K562 (cell line): ENCODE measurements around the gene MECR.

ENCODE experiments used
- BRD9 ChIP-seq: fragments of 450-650 bp; IDR thresholded peaks from 2 replicates; pipeline ENCODE4 v1.6.1; 2018; ENCODE audit warnings: low read depth; ENCODE audit not compliant: partially characterized antibody
- CC2D1A ChIP-seq: fragments of 450-650 bp; IDR thresholded peaks from 2 replicates; pipeline ENCODE4 v1.6.1; 2017; ENCODE audit warnings: mild to moderate bottlenecking
- E2F3 ChIP-seq: fragments of 250-450 bp; sonication (Bioruptor Pico); IDR thresholded peaks from 2 replicates; pipeline ENCODE4 v1.4.0; 2020; ENCODE audit warnings: mild to moderate bottlenecking
- FOXA3 ChIP-seq, 2 experiments: fragments of 450-650 bp in 1 of 2; sonication (generic) in 1 of 2; formaldehyde crosslinking; IDR thresholded peaks in 1 of 2; conservative IDR thresholded peaks in 1 of 2; 2 replicates each; pipeline versions ENCODE4 v1.4.0 to v1.8.0; 2020 to 2022; ENCODE audit warnings: mild to moderate bottlenecking in 2 of 2, missing genetic modification reagents in 1 of 2
- MAFK ChIP-seq: IDR thresholded peaks from 2 replicates; pipeline ENCODE4 v1.6.1; 2011; ENCODE audit warnings: low read length, improper control_type of control experiment
- MBD1 ChIP-seq: fragments of 250-450 bp; sonication (Bioruptor Pico); IDR thresholded peaks from 2 replicates; pipeline ENCODE4 v1.8.0; 2022; ENCODE audit warnings: inconsistent platforms
- MXI1 ChIP-seq: IDR thresholded peaks from 2 replicates; pipeline ENCODE4 v1.6.1; 2011; ENCODE audit warnings: low read depth, mild to moderate bottlenecking, improper control_type of control experiment, low read length
- POLR2A ChIP-seq: fragments of 450-650 bp; conservative IDR thresholded peaks from 2 replicates; pipeline ENCODE4 v1.6.1; 2016
- RCOR1 ChIP-seq, 2 experiments: IDR thresholded peaks; 2 replicates each; pipeline ENCODE4 v1.6.1; 2012; ENCODE audit warnings: low read depth in 2 of 2, low read length in 2 of 2, borderline replicate concordance in 1 of 2, improper control_type of control experiment in 1 of 2
- YY1 ChIP-seq, 3 experiments: IDR thresholded peaks; 2 replicates each; pipeline ENCODE4 v1.6.1; 2011; ENCODE audit warnings: low read length in 2 of 3, mild to moderate bottlenecking in 2 of 3, moderate library complexity in 2 of 3, borderline replicate concordance in 1 of 3, control low read depth in 1 of 3, low read depth in 1 of 3; ENCODE audit not compliant: insufficient read depth in 3 of 3, insufficient replicate concordance in 2 of 3, control insufficient read depth in 1 of 3, insufficient read length in 1 of 3; ENCODE audit errors: extremely low read depth in 1 of 3
- ZNF324 ChIP-seq: fragments of 250-450 bp; sonication (Bioruptor Pico); IDR thresholded peaks from 2 replicates; pipeline ENCODE4 v1.4.0; 2020; ENCODE audit warnings: mild to moderate bottlenecking
- TF ChIP-seq, protein P1 (sequence below), 3 experiments: IDR thresholded peaks in 2 of 3; conservative IDR thresholded peaks in 1 of 3; 2 replicates each; pipeline ENCODE4 v1.5.1; 2011 to 2012; ENCODE audit warnings: low read length in 3 of 3, mild to moderate bottlenecking in 3 of 3, control low read depth in 2 of 3, improper control_type of control experiment in 1 of 3, inconsistent platforms in 1 of 3, low read depth in 1 of 3, mixed read lengths in 1 of 3, moderate library complexity in 1 of 3; ENCODE audit not compliant: insufficient read depth in 2 of 3
- TF ChIP-seq, protein P2 (sequence below), 2 experiments: fragments of 450-650 bp; formaldehyde crosslinking in 1 of 2; IDR thresholded peaks; 2 replicates each; pipeline versions ENCODE4 v1.4.0 to v1.6.1; 2014 to 2020; ENCODE audit warnings: mild to moderate bottlenecking in 2 of 2, borderline replicate concordance in 1 of 2, low read depth in 1 of 2

GRCh38 chr1:29164588-29164987, 66.1 kb downstream of the MECR start:
- TF ChIP-seq, protein P1, sequence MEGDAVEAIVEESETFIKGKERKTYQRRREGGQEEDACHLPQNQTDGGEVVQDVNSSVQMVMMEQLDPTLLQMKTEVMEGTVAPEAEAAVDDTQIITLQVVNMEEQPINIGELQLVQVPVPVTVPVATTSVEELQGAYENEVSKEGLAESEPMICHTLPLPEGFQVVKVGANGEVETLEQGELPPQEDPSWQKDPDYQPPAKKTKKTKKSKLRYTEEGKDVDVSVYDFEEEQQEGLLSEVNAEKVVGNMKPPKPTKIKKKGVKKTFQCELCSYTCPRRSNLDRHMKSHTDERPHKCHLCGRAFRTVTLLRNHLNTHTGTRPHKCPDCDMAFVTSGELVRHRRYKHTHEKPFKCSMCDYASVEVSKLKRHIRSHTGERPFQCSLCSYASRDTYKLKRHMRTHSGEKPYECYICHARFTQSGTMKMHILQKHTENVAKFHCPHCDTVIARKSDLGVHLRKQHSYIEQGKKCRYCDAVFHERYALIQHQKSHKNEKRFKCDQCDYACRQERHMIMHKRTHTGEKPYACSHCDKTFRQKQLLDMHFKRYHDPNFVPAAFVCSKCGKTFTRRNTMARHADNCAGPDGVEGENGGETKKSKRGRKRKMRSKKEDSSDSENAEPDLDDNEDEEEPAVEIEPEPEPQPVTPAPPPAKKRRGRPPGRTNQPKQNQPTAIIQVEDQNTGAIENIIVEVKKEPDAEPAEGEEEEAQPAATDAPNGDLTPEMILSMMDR (IDR thresholded peaks at IDR 0.05 in 2 of 3, conservative IDR thresholded peaks at IDR 0.05 in 1 of 3; ENCODE audit: insufficient read depth in 2 of 3, low read depth in 1 of 3, low read length in 3 of 3) = no peak
- TF ChIP-seq POLR2A (no peak), MBD1 (CRISPR knock-in tag) (no peak), ZNF324 (CRISPR knock-in tag) (no peak), E2F3 (CRISPR knock-in tag) (no peak), MAFK (no peak), CC2D1A (no peak), MXI1 (no peak), RCOR1 (IDR thresholded peaks at IDR 0.05; ENCODE audit: borderline replicate concordance in 1 of 2, low read depth in 2 of 2, low read length in 2 of 2) (no peak), BRD9 (no peak), YY1 (IDR thresholded peaks at IDR 0.05; ENCODE audit: borderline replicate concordance in 1 of 3, control insufficient read depth in 1 of 3, extremely low read depth in 1 of 3, insufficient read depth in 3 of 3, insufficient read length in 1 of 3, insufficient replicate concordance in 2 of 3, low read depth in 1 of 3, low read length in 2 of 3) (no peak), FOXA3 (CRISPR knock-in tag; conservative IDR thresholded peaks at IDR 0.05 in 1 of 2, IDR thresholded peaks at IDR 0.05 in 1 of 2) (no peak)
- TF ChIP-seq, protein P2, sequence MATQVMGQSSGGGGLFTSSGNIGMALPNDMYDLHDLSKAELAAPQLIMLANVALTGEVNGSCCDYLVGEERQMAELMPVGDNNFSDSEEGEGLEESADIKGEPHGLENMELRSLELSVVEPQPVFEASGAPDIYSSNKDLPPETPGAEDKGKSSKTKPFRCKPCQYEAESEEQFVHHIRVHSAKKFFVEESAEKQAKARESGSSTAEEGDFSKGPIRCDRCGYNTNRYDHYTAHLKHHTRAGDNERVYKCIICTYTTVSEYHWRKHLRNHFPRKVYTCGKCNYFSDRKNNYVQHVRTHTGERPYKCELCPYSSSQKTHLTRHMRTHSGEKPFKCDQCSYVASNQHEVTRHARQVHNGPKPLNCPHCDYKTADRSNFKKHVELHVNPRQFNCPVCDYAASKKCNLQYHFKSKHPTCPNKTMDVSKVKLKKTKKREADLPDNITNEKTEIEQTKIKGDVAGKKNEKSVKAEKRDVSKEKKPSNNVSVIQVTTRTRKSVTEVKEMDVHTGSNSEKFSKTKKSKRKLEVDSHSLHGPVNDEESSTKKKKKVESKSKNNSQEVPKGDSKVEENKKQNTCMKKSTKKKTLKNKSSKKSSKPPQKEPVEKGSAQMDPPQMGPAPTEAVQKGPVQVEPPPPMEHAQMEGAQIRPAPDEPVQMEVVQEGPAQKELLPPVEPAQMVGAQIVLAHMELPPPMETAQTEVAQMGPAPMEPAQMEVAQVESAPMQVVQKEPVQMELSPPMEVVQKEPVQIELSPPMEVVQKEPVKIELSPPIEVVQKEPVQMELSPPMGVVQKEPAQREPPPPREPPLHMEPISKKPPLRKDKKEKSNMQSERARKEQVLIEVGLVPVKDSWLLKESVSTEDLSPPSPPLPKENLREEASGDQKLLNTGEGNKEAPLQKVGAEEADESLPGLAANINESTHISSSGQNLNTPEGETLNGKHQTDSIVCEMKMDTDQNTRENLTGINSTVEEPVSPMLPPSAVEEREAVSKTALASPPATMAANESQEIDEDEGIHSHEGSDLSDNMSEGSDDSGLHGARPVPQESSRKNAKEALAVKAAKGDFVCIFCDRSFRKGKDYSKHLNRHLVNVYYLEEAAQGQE (IDR thresholded peaks at IDR 0.05; ENCODE audit: borderline replicate concordance) = no peak
- TF ChIP-seq, protein P2 (CRISPR knock-in tag; IDR thresholded peaks at IDR 0.05; ENCODE audit: low read depth) = no peak
